CD4-positive, alpha-beta T cell (primary cell): Measurements from ENCODE around the gene CRYBB1. TPM values are rescaled to one million over a fixed set of nuclear protein-coding genes. Genes with fewer than 3 reads are reported as not detected.

Source experiments
- ATAC-seq: fragments of 200-7000 bp; cut with Tn5 transposase; one replicate; pipeline ENCODE4 v1.10.0; 2022; ENCODE audit warnings: mild to moderate bottlenecking; ENCODE audit not compliant: poor library complexity
- CTCF ChIA-PET: fragments of 350-600 bp; sonication (Branson Sonifier 250); formaldehyde crosslinking; loops from one replicate; lab custom pipeline; 2021; ENCODE audit warnings: antibody characterized with exemption, inconsistent platforms; lab: Charles Lee
- POLR2A ChIA-PET: fragments of 350-600 bp; sonication (Branson Sonifier 250); formaldehyde crosslinking; loops from one replicate; lab custom pipeline; 2021; ENCODE audit warnings: antibody characterized with exemption, inconsistent platforms; lab: Charles Lee
- DNase-seq, 14 experiments: peaks; one replicate each; pipeline ENCODE4 v3.0.0-alpha.2; 2013 to 2020; ENCODE audit warnings: mixed read lengths in 2 of 14
- H3K27ac ChIP-seq, 2 donors: one replicate each; pipeline versions ENCODE4 v1.5.1 to v1.7.0; 2013; ENCODE audit warnings: low read length in 2 of 2, low read depth in 1 of 2, mild to moderate bottlenecking in 1 of 2
- H3K27me3 ChIP-seq, 2 experiments: 1 replicate in 1 of 2; 2 replicates in 1 of 2; pipeline versions ENCODE4 v1.6.1 to v1.7.0; 2013; ENCODE audit warnings: low read length in 2 of 2, control low read depth in 1 of 2, mild to moderate bottlenecking in 1 of 2, moderate library complexity in 1 of 2; ENCODE audit not compliant: insufficient read depth in 2 of 2, control insufficient read depth in 1 of 2
- H3K36me3 ChIP-seq: one replicate; pipeline ENCODE4 v1.6.1; 2013; ENCODE audit warnings: low read length, control low read depth; ENCODE audit not compliant: insufficient read depth
- H3K4me1 ChIP-seq: one replicate; pipeline ENCODE4 v1.6.1; 2013; ENCODE audit warnings: low read length, control low read depth; ENCODE audit not compliant: insufficient read depth
- H3K4me3 ChIP-seq: one replicate; pipeline ENCODE4 v1.5.1; 2013; ENCODE audit warnings: mild to moderate bottlenecking, low read length, moderate library complexity
- H3K9me3 ChIP-seq, 2 experiments: 1 replicate in 1 of 2; 2 replicates in 1 of 2; pipeline versions ENCODE4 v1.6.1 to v1.7.0; 2013; ENCODE audit warnings: low read length in 2 of 2, mild to moderate bottlenecking in 2 of 2, control low read depth in 1 of 2, moderate library complexity in 1 of 2; ENCODE audit not compliant: control insufficient read depth in 1 of 2, insufficient read depth in 1 of 2
- H3K27ac Mint-ChIP-seq: one replicate; pipeline ENCODE4 v1.8.0; 2020; ENCODE audit warnings: mixed read lengths
- H3K27me3 Mint-ChIP-seq: one replicate; pipeline ENCODE4 v1.8.0; 2021; ENCODE audit warnings: mixed read lengths
- H3K36me3 Mint-ChIP-seq: one replicate; pipeline ENCODE4 v1.8.0; 2021; ENCODE audit warnings: low read depth, mixed read lengths
- H3K4me1 Mint-ChIP-seq: one replicate; pipeline ENCODE4 v1.8.0; 2021; ENCODE audit warnings: low read depth, mixed read lengths
- H3K4me3 Mint-ChIP-seq: one replicate; pipeline ENCODE4 v1.8.0; 2020; ENCODE audit warnings: mild to moderate bottlenecking, mixed read lengths
- H3K9me3 Mint-ChIP-seq: one replicate; pipeline ENCODE4 v1.8.0; 2020; ENCODE audit warnings: mixed read lengths
- intact Hi-C, 2 experiments: fragments of 100-400 bp; cut with DNase I in 1 of 2; cut with micrococcal nuclease in 1 of 2; formaldehyde crosslinking; loops; one replicate each; pipeline versions ENCODE4 v1.15.1 to v1.9.0; 2023 to 2025; cut with DNase I, micrococcal nuclease
- total RNA-seq, 174 experiments: library from RNA in 2 of 174; stranded (reverse) in 2 of 174; gene quantifications; one replicate each; pipeline ENCODE4 v1.2.3 and lab custom pipeline; 2021 to 2026
- TF ChIP-seq, protein P1 (sequence below): fragments of 200-600 bp; IDR thresholded peaks from one replicate; pipeline ENCODE4 v1.8.0; 2022; ENCODE audit warnings: antibody characterized with exemption, mild to moderate bottlenecking

The CRYBB1 gene
- total RNA-seq, 2 experiments from 2014 or later, result not detected

DNA sequence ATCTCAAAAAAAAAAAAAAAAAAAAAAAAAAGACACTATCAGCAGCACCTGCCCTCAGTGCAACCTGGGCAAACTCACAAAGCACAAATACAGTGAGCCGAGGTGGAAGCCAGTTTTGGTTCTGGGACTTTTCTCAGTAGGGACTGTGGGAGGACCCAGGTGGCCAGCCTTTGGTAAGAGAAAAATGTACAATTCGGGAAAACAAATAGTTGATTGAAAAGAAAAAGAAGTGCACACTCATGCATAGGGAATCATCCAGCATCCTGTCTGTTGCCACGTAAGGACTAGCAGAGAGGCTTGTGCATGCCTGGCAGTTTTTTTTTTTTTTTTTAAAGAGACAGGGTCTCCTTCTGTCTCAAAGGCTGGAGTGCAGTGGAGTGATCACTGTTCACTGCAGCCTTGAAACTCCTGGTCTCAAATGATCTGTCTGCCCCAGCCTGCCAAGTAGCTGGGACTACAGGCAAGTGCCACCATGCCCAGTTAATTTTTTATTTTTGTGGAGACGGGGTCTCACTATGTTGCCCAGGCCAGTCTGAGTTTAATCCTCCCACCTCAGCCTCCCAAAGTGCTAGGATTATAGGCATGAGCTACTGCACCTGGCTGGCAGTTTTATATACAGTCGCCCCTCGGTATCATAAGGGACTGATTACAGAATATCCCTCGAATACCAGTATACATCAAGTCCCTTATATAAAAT is 64.6 kb downstream of the CRYBB1 start:
- Histone ChIP-seq H3K9me3 (no peaks in the 10 kb centered on the region), H3K27ac (no peak overlapping the region), H3K27me3 (no peaks in the 10 kb centered on the region), H3K4me1 (peaks cover 7% of the 10 kb centered on the region), H3K36me3 (peaks cover 10% of the 10 kb centered on the region), H3K4me3 (no peak overlapping the region)
- ChIA-PET POLR2A (interaction anchor here (0.5 kb wide), 1 partner anchor 118 kb away, joined by 4 read pairs; no protein-coding TSS in a partner anchor), CTCF (interaction anchor here (0.7 kb wide), 1 partner anchor 120 kb away, joined by 3 read pairs; no protein-coding TSS in a partner anchor)
- Mint-ChIP-seq H3K4me3 (no peak overlapping the region), H3K27ac (no peak overlapping the region), H3K27me3 (no peaks in the 10 kb centered on the region), H3K36me3 (no peaks in the 10 kb centered on the region), H3K4me1 (peaks cover 4% of the 10 kb centered on the region), H3K9me3 (no peaks in the 10 kb centered on the region)
- ATAC-seq, result no peak
- TF ChIP-seq, protein P1, sequence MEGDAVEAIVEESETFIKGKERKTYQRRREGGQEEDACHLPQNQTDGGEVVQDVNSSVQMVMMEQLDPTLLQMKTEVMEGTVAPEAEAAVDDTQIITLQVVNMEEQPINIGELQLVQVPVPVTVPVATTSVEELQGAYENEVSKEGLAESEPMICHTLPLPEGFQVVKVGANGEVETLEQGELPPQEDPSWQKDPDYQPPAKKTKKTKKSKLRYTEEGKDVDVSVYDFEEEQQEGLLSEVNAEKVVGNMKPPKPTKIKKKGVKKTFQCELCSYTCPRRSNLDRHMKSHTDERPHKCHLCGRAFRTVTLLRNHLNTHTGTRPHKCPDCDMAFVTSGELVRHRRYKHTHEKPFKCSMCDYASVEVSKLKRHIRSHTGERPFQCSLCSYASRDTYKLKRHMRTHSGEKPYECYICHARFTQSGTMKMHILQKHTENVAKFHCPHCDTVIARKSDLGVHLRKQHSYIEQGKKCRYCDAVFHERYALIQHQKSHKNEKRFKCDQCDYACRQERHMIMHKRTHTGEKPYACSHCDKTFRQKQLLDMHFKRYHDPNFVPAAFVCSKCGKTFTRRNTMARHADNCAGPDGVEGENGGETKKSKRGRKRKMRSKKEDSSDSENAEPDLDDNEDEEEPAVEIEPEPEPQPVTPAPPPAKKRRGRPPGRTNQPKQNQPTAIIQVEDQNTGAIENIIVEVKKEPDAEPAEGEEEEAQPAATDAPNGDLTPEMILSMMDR, result no peak
- intact Hi-C loops, result no loop called here
- no peak for DNase-seq

DNA sequence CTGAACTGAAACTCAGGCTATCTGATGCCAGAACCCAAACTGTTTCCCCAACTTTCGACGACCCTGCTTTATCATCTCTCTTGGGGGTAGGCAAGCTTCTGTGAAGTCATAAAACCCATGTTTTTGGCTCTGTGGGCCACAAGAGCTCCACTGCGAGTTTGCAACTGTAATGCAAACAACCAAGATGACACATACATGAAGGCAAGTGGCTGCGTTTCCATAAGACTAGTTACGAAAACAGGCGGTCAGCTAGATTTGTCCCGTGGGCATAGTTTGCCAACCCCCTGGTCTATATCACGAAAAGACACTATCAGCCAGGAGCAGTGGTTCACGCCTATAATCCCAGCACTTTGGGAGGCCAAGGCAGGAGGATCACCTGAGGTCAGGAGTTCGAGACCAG is 65.4 kb downstream of the CRYBB1 start:
- ATAC-seq (no peak), DNase-seq (no peak)
- no peaks in the 10 kb centered on the region for H3K27me3 Mint-ChIP-seq
- Histone ChIP-seq H3K27ac (no peak overlapping the region), H3K4me1 (peaks cover 13% of the 10 kb centered on the region), H3K27me3 (no peaks in the 10 kb centered on the region), H3K36me3 (peaks cover 9% of the 10 kb centered on the region), H3K9me3 (no peaks in the 10 kb centered on the region), H3K4me3 (no peak overlapping the region)
- no peaks in the 10 kb centered on the region for H3K9me3 Mint-ChIP-seq
- no peaks in the 10 kb centered on the region for H3K36me3 Mint-ChIP-seq
- ChIA-PET POLR2A (interaction anchor here (0.5 kb wide), 1 partner anchor 119 kb away, joined by 4 read pairs; no protein-coding TSS in a partner anchor), CTCF (interaction anchor here (0.7 kb wide), 1 partner anchor 121 kb away, joined by 3 read pairs; no protein-coding TSS in a partner anchor)
- no peak overlapping the region for H3K27ac Mint-ChIP-seq
- peaks cover 8% of the 10 kb centered on the region for H3K4me1 Mint-ChIP-seq
- intact Hi-C loops, result no loop called here
- no peak overlapping the region for H3K4me3 Mint-ChIP-seq
- TF ChIP-seq, protein P1, result no peak

DNA sequence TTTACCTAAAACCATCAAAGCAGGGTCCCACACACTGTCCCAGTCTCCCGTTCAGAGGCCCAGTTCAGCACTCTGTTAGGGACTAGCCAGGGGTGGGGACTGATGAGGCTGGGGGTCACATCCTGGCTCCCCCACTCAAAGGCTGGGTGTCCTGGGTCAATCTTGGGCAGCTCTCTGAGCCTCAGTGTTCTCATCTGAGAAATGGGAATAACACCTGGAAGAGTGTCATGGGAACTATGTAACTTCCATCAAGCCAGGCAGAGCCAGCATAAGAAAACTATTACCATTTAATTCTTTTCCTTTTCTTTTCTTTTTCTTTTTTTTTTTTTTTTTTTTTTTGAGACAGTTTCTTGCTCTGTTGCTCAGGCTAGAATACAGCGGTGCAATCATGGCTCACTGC is 66.3 kb downstream of the CRYBB1 start:
- intact Hi-C loops, result no loop called here
- ATAC-seq (no peak), DNase-seq (no peak)
- TF ChIP-seq, protein P1, result no peak
- POLR2A ChIA-PET, result no interaction called here
- no peaks in the 10 kb centered on the region for H3K9me3 Mint-ChIP-seq
- Histone ChIP-seq H3K4me1 (peaks cover 20% of the 10 kb centered on the region), H3K27ac (no peak overlapping the region), H3K4me3 (no peak overlapping the region), H3K36me3 (peaks cover 9% of the 10 kb centered on the region), H3K27me3 (no peaks in the 10 kb centered on the region), H3K9me3 (no peaks in the 10 kb centered on the region)
- no peaks in the 10 kb centered on the region for H3K27me3 Mint-ChIP-seq
- H3K4me3 Mint-ChIP-seq, result no peak overlapping the region
- H3K36me3 Mint-ChIP-seq, result peaks cover 2% of the 10 kb centered on the region
- peaks cover 13% of the 10 kb centered on the region for H3K4me1 Mint-ChIP-seq
- CTCF ChIA-PET, result no interaction called here
- no peak overlapping the region for H3K27ac Mint-ChIP-seq
